Right lobe of liver (tissue), 6 donors: ENCODE results near the gene PCID2. TPM values are rescaled to one million over a fixed set of nuclear protein-coding genes. Genes with fewer than 3 reads are reported as not detected.

Source experiments
- ATAC-seq, 4 donors: fragments of 200-7000 bp; cut with Tn5 transposase; one replicate each; pipeline ENCODE4 v1.9.1; 2020; ENCODE audit warnings: mild to moderate bottlenecking in 4 of 4, moderate library complexity in 4 of 4
- DNase-seq, 3 donors: peaks; one replicate each; pipeline ENCODE4 v3.0.0-alpha.2; 2020
- H3K27ac ChIP-seq, 3 donors: fragments of 200-600 bp; one replicate each; pipeline ENCODE4 v1.8.0; 2022
- H3K27me3 ChIP-seq, 2 donors: fragments of 200-600 bp; one replicate each; pipeline ENCODE4 v1.8.0; 2022
- H3K36me3 ChIP-seq, 4 donors: fragments of 200-600 bp; sonication (generic) in 1 of 4; one replicate each; pipeline versions ENCODE4 v1.5.1 to v1.8.0; 2017 to 2022; ENCODE audit warnings: control low read depth in 1 of 4
- H3K4me1 ChIP-seq, 4 donors: fragments of 200-600 bp; sonication (generic) in 1 of 4; one replicate each; pipeline versions ENCODE4 v1.5.1 to v1.8.0; 2017 to 2022; ENCODE audit warnings: control low read depth in 1 of 4
- H3K4me3 ChIP-seq, 3 donors: fragments of 200-600 bp; one replicate each; pipeline ENCODE4 v1.8.0; 2022
- H3K9me3 ChIP-seq, 4 donors: fragments of 200-600 bp; sonication (generic) in 1 of 4; one replicate each; pipeline versions ENCODE4 v1.5.1 to v1.8.0; 2017 to 2022; ENCODE audit warnings: control low read depth in 1 of 4
- POLR2A ChIP-seq: fragments of 450-650 bp; IDR thresholded peaks from one replicate; pipeline ENCODE4 v1.6.1; 2017; ENCODE audit warnings: antibody characterized with exemption, mild to moderate bottlenecking
- WGBS: methylation state at CpG from one replicate; pipeline ENCODE4 v1.1.6; 2018; ENCODE audit warnings: low coverage, low lambda C conversion rate; ENCODE audit not compliant: insufficient coverage; ENCODE audit errors: missing lambda C conversion rate; 5-methylcytosine and 5-hydroxymethylcytosine counted together
- intact Hi-C, 2 donors: fragments of 100-400 bp; cut with DNase I; formaldehyde crosslinking; loops; one replicate each; pipeline versions ENCODE4 v1.11.2 to v1.14.1; 2022
- total RNA-seq, 6 experiments: library from RNA; depleted of rRNA in 2 of 6; stranded (reverse); fragments of >200 nt in 2 of 6; fragmentation: NEBNext Ultra II Directional in 3 of 6; extraction: Animal tissue kit (Norgen Biotek cat#: 25700) in 3 of 6; gene quantifications; one replicate each; pipeline versions ENCODE4 v1.1.0 to v1.2.4, GENCODE V29; 2016 to 2023
- TF ChIP-seq, protein P1 (sequence below), 4 donors: fragments of 200-600 bp in 3 of 4; fragments of 450-650 bp in 1 of 4; IDR thresholded peaks; one replicate each; pipeline versions ENCODE4 v1.5.1 to v1.8.0; 2016 to 2022; ENCODE audit warnings: antibody characterized with exemption in 4 of 4, mild to moderate bottlenecking in 2 of 4
- donor health status: DM: no; HTN: yes; CAD: no.
- donor health status: DM: no; HTN: no; CAD: no.
- donor health status: DM: no; HTN: no; CAD: no.
- donor health status: DM: no; HTN: yes; CAD: no.
- donor health status: DM: no; HTN: yes; CAD: no.

Gene PCID2
- total RNA-seq, 6 experiments from 2014 or later = 15.1 to 24.9 (median 19.4) TPM

DNA sequence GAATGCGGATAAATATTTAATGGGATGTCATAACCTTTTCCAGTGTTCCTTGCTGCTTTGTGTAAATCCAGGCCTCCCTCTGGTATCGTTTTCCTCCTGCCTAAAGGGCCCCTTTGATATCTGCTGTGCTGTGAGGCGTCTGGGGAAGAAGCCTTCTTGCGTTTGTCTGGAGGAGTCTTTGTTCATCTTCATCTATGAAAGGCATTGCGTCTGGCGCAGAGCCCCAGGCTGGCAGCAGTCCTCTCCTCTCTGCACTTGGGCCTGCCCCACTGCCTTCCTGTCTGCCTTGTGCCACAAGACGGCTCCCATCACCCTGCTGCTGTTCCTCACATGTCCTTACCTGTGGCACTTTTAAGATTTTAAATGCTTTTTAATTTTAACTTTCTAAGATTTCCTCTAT lies 40.3 kb downstream of the PCID2 start:
- WGBS = 67% methylated on average over 3 of the region's 7 CpGs
- ATAC-seq = no peak
- DNase-seq = no peak

DNA sequence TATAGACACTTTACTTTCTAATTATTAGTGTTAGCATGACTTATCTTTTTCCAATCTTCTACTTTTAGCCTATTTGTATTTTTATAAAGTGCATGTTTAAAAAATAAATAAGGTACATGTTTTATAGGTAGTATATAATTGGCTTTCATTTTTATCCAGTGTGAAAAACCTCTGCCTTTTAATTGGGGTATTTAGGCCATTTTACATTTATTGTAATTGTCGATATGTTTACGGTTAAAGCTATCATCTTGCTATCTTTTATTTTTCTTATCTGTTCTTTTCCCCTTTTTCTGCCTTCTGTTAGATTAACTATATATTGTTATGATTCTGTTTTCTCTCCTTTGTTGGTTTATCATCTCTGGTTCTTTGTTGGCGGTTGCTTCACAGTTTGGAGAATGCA lies 40.9 kb downstream of the PCID2 start:
- ATAC-seq = no peak
- Histone ChIP-seq H3K27me3 (no peaks in the 10 kb centered on the region), H3K9me3 (no peaks in the 10 kb centered on the region), H3K4me1 (no peaks in the 10 kb centered on the region), H3K4me3 (no peak overlapping the region), H3K36me3 (peaks cover 0 to 42% (median 6%) of the 10 kb centered on the region in 4 donors), H3K27ac (no peak overlapping the region)
- WGBS = 96% methylated on average over 3 of the region's 3 CpGs
- intact Hi-C loops = no loop called here
- no peak for DNase-seq
- TF ChIP-seq, protein P1, sequence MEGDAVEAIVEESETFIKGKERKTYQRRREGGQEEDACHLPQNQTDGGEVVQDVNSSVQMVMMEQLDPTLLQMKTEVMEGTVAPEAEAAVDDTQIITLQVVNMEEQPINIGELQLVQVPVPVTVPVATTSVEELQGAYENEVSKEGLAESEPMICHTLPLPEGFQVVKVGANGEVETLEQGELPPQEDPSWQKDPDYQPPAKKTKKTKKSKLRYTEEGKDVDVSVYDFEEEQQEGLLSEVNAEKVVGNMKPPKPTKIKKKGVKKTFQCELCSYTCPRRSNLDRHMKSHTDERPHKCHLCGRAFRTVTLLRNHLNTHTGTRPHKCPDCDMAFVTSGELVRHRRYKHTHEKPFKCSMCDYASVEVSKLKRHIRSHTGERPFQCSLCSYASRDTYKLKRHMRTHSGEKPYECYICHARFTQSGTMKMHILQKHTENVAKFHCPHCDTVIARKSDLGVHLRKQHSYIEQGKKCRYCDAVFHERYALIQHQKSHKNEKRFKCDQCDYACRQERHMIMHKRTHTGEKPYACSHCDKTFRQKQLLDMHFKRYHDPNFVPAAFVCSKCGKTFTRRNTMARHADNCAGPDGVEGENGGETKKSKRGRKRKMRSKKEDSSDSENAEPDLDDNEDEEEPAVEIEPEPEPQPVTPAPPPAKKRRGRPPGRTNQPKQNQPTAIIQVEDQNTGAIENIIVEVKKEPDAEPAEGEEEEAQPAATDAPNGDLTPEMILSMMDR (IDR thresholded peaks at IDR 0.05) = no peak
- no peak for TF ChIP-seq POLR2A

More for the DNA sequence above, 40.3 kb downstream of the PCID2 start:
- intact Hi-C loops = no loop called here
- H3K9me3 ChIP-seq = no peaks in the 10 kb centered on the region
- no peak overlapping the region for H3K27ac ChIP-seq
- H3K36me3 ChIP-seq = peaks cover 0 to 42% (median 6%) of the 10 kb centered on the region in 4 donors
- H3K27me3 ChIP-seq = no peaks in the 10 kb centered on the region
- no peaks in the 10 kb centered on the region for H3K4me1 ChIP-seq
- TF ChIP-seq POLR2A = no peak
- TF ChIP-seq, protein P1 (IDR thresholded peaks at IDR 0.05) = no peak
- H3K4me3 ChIP-seq = no peak overlapping the region

DNA sequence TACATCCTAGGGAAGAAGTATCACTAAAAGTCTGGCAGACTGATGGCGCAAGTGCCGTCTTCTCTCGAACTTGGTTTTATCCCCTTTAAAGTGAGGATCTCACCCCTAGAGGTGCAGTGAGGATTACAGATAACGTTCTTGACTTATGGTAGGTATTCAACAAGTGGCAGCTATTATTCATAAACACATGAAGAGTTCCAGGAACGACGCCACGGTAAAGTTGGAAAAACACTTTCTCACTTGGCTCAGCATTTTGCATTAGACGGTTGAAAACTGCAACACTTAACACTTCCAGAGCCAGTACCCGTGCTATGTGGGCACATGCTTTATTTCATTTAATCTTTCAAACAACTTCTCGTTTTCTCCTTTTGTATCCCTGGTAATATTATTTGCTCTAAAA lies 41.3 kb downstream of the PCID2 start:
- Histone ChIP-seq H3K9me3 (no peaks in the 10 kb centered on the region), H3K4me1 (no peaks in the 10 kb centered on the region), H3K36me3 (peaks cover 0 to 38% (median 5%) of the 10 kb centered on the region in 4 donors), H3K27me3 (no peaks in the 10 kb centered on the region), H3K4me3 (no peak overlapping the region), H3K27ac (no peak overlapping the region)
- TF ChIP-seq POLR2A = no peak
- TF ChIP-seq, protein P1 (IDR thresholded peaks at IDR 0.05) = no peak
- intact Hi-C loops = no loop called here
- no peak for DNase-seq
- ATAC-seq = no peak
- 74% methylated on average over 10 of the region's 10 CpGs for WGBS

DNA sequence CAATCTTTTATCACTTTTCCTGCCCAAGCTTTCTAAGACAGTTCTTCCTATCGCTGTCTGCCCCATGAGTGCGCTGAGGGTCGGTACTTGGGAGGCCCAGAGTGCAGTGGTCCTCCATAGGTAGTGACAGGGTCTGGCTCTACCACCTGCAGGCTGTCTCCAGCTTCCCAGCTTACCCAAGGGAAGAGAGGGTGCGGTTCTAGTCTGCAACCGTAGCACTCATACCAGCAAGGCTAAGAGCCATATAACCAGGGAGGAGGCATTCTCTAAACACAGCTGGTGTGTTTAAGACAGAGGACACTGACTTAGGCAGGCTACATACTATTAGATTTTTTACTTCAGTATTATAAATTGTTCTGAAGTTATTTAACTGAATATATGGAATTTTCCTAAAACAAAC lies 41.8 kb downstream of the PCID2 start:
- no peak overlapping the region for H3K4me3 ChIP-seq
- ATAC-seq (peak in 1 of 4 donors; percentile 17), DNase-seq (no peak)
- no peak for TF ChIP-seq POLR2A
- TF ChIP-seq, protein P1 (IDR thresholded peaks at IDR 0.05) = no peak
- H3K27me3 ChIP-seq = no peaks in the 10 kb centered on the region
- intact Hi-C loops = no loop called here
- H3K27ac ChIP-seq = no peak overlapping the region
- peaks cover 0 to 33% (median 3%) of the 10 kb centered on the region in 4 donors for H3K36me3 ChIP-seq
- H3K4me1 ChIP-seq = no peaks in the 10 kb centered on the region
- 80% methylated on average over 1 of the region's 5 CpGs for WGBS
- no peaks in the 10 kb centered on the region for H3K9me3 ChIP-seq

DNA sequence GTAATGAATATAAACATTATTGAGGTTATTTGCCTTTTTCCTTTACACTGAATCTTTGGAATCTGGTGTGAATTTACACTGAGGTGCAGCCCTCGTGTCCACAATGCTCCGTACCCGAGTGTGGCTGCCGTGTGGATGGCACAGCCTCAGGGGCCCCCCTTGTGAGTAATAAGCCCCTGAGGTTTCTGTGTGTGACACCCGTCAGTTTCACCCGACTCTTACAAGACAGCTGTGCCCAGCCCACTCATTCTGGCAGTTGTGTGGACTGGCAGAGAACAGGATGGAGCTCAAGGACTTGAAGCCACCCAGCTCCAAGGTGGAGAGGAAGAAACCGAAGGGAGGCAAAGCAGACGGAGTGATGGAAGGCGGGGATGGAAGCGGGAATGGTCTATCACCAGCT lies 42.2 kb downstream of the PCID2 start:
- Histone ChIP-seq H3K27ac (no peak overlapping the region), H3K4me1 (no peaks in the 10 kb centered on the region), H3K27me3 (no peaks in the 10 kb centered on the region), H3K9me3 (no peaks in the 10 kb centered on the region), H3K4me3 (no peak overlapping the region), H3K36me3 (peaks cover 0 to 29% (median under 1%) of the 10 kb centered on the region in 4 donors)
- TF ChIP-seq, protein P1 (IDR thresholded peaks at IDR 0.05) = no peak
- no peak for TF ChIP-seq POLR2A
- no peak for ATAC-seq
- no peak for DNase-seq
- intact Hi-C loops = no loop called here
- 78% methylated on average over 9 of the region's 10 CpGs for WGBS
